ENCODE measurements around the gene XIRP1.

XIRP1 gene

DNA sequence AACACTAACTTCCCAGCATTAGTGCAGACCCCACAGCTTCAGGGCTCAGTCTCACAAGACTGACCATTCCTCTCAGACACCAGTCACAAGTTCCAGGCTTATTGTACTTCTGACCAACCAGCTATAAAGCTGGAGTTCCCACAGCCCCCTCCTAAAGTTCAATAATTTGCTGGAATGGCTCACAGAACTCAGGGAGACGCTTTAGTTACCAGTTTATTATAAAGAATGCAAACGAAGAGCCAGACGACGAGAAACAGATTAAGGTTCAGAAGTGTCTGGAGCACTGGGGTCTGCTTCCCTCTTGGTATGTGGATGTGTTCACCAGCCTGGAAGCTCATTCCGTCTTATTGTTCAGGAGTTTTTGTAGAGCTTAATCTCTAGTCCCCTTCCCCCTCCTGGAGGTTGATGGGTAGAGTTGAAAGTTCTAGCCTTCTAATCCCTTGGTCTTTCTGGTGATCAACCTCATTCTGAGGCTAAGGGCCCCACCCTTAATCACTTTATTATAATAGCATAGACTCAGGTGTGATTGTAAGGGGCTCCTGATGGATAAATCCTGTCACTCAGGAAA, 34.2 kb downstream of the XIRP1 start:
- no peak for DNase-seq

DNA sequence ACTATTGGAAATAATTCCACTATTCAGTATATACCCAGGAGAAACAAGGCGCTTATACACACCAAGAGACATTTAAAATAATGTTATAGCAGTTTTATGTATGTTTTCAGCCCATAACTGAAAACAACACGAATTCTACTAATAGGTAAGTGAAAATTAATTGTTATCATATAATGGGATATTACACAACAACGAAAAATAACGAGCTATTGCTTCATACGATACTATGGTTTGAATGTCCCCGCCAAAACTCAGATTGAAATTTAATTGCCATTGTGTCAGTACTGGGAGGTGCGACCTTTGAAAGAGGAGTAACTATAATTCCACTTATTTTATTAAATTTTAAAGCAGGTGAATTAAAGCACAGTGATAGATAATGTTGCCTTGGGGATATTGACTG, 35.0 kb downstream of the XIRP1 start:
- no peak for DNase-seq

DNA sequence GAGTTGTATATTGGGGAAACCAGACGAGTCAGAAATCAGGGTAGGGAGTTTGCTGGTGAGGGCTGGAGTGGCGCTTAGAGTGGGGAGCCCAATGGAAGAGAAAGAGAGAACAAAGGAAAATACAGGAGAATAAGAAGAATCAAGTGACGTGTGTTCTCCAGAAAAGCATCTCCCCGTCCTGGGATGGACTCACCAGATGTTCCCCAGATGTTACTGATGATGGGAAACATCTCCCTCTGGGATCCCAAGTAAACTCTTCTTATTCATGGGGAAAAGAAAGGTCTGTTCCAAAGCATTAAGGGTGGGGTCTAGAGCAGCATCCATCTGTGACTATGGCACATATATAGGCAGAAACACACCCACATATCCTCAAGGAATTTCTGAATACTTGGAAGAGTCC, 36.0 kb downstream of the XIRP1 start:
- DNase-seq = no peak

DNA sequence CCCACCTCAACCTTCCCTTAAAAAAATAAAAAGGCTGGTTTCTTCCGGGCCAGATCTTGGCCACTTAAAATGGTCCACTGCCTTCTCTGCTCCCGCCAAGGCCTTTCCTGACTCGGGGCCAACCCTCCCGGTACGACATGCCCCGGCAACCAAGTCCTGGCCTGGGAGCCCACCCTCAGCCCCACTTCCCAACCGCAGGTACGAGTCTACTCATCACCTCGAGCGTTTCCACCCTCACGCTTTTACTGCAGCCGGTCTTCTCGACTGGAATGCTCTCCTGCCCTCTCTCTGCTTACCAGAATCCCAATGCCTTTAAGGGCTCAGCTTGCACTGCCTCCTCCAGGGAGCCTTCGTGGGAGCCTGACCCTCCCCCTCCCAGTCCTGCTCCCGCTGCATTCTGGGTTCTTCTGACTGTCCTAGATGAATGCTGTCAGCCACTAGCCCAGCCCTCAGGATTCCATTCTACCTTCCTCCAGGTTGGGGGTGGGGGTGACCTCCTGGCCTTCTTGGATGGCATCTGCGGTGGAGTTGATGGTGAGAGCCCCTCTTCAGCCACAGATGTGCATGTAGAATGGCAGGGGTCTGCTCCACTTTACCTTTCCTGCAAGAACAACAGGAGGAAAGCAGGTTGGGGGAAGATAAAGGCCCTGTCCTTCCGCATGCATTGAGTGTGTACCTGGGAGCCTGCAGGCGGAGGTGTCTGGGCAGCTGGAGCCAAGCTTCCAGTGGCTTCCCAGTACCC, 37.9 kb downstream of the XIRP1 start:
- DNase-seq = no peak

DNA sequence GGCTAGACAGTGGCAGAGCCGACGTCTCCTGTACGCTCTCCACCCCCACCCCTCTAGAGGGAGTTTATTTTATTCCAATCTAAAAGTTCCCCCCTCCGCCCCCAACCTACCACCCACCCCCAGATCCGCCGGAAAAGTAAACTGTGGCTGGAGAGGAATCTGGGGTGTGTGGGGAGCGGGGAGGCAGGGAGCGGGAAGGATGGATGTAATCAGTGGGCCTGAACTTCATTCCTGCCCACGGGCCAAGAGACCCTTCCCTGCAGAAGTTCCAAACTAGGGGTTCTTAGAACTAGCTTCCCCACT, 38.5 kb downstream of the XIRP1 start:
- DNase-seq = no peak

DNA sequence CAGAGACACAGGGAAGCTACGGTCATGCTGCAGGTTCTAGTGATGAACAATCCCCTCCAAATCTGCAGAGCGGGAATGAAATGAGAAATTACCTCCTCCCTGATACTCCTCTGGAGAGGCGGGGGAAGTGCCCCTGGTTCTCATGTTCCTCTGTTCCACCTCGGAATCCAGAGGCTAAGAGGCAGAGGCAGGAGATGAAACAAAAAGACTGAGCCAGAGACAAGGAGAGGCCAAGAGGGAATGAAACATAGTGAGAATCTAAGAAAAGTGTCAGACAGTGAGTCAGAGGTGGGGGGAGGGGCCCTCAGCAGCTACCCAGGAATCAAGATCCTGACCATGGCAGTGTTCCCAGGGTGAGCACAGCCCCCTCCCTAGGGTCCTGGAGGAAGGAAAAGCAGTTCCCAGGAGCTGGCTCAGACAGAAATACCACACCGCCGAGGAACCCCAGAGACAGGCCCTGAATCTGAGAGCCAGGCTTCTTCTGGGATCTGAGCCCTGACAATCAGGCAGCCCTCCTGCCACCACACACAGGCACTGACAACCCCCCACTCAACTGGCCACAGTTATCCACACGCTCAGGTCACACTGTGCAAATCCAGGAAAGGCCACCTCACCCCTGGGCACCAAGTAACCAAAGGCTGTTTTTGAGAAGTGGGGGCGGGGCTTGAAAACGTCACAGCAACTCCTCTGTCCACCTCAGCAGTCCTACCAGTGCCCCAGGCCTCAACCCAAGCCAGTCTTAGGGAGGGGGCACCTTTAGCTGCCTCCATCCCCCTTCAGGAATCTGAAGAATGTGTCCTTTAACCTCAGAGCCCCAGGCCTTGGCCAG, 41.4 kb downstream of the XIRP1 start:
- peak; percentile 53 for DNase-seq

DNA sequence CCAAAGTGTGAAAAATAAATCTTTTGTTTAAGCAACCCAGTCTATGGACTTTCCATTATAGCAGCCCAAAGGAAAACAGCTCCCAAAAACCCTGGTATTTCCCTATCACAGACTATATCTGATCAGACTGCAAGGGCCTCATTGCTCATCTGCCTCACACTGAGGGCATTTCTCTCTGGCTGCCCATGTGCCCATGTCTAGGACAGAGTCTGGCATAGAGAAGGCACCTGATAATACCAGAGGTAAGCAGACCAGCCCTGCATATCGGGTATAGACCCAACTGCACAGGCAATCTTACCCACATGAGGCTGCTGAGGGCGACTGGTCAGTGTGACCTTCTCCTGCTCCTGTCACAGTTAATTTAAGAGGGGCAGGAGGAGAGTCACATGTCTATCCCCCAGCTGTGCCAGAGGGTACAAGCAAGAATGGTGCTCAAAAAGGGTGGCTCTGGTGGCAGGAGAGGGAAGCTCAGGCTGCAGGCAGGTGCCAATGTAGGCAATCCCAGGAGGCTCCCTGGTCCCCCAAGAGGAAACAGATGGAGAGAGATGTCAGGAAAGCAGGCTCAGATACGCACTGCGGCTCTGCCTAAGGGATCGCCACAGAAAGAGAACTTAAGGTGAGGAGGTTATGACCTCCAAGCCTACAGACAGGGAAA, 42.1 kb downstream of the XIRP1 start:
- DNase-seq = no peak

DNA sequence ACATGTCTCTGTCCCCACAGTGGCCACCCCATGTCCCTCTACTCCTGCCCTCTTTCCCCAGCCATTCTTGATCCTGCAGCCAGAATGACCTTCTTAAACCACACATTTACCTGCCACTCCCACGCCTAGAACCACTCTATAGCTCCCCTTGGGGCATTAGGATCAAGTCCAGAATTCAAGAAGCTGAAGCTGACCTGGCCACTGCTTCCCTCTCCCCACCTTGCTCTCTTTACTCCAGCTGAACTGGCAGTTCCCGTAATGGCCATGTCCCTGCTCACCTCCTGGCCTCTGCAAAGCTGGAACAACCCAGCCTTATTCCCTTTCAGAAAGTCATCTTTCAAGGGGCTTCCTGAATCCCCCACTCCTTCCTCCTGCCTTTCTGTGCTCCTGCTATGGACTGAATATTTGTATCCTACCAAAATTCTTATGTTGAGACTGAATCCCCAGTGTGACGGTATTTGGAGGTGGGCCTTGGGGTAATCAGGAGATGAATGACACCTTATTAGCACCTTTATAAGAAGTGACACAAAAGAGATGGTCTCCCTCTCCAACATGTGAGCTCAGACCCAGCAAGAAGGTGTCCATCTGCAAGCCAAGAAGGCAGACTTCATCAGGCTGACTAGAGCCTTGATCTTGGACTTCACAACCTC, 42.8 kb downstream of the XIRP1 start:
- no peak for DNase-seq

DNA sequence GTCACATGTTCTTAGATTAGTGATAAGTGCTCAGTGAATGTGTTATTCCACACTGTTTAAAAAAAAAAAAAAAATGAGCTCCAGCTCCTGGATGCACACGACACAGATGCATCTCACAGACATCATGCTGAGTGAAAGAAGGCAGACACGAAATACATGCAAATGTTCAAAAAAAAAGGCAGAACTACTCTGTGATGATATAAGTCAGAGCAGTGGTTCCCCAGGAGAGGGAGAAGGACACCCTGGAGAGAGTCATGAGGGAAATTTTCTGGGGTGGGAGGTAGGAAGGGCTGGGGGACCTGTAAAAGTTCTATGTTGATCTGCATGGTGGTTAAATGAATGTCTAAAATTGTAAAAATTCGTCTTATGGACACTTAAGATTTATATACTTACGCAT, 43.3 kb downstream of the XIRP1 start:
- DNase-seq = no peak

DNA sequence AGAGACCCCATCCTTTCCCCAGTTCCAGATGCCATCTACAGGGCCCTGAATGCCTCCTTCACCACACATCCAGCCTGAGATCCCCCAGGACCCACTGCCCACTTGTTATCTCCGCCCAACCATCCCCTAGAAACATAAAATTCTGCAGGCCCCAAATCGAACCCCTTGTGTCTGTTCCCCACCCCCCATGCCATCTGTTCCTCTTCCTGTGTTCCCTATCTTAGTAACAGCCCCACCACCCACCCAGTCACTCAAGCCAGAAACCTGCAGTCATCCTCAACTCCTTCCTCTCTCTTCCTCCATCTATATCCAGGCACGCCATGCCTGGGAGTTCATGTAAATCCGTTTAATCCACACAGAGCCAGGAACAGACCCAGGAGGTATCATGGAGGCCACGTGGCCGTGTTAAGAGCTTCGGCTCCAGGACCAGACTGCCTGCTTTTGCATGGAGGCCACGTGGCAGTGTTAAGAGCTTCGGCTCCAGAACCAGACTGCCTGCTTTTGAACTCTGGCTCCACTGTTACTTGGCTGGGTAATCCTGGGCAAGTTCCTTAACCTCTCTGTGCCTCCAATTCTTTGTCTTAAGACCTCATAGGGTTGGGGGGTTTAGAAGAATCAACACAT, 43.8 kb downstream of the XIRP1 start:
- DNase-seq = no peak

DNA sequence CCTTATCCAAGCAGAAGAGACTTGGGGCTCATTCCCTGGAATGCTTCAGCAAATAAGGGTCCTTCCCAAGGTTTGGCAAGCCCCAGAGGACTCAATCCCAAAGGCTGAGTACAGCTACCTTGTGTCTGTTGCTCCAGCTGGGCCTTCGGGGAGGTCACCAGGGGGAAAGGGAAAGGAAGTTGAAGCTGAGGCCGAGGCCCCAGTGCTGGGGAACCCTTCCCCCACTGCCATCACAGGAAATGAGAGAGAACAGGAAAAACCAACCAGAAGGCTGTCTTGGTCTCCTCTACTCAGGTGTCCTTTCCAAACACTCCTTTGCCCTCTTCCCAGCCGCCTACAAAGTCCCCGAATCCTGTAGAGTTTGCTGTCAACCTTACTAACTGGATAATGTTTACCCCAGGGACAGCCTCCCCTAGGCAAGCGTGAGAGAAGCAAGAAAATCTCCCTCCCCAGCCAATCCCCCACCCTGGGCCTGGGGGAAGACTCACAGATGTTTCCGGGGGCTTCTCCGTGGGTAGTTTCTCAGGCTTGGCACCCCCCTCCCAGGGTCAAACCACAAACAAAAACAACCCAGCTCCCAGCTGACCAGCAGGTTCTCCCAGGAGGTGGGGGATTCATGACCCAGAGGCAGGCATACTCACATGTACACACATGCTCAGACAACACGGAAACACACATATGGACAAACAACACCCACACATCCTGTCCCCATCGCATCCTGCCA, 44.5 kb downstream of the XIRP1 start:
- peak; percentile 56 for DNase-seq

DNA sequence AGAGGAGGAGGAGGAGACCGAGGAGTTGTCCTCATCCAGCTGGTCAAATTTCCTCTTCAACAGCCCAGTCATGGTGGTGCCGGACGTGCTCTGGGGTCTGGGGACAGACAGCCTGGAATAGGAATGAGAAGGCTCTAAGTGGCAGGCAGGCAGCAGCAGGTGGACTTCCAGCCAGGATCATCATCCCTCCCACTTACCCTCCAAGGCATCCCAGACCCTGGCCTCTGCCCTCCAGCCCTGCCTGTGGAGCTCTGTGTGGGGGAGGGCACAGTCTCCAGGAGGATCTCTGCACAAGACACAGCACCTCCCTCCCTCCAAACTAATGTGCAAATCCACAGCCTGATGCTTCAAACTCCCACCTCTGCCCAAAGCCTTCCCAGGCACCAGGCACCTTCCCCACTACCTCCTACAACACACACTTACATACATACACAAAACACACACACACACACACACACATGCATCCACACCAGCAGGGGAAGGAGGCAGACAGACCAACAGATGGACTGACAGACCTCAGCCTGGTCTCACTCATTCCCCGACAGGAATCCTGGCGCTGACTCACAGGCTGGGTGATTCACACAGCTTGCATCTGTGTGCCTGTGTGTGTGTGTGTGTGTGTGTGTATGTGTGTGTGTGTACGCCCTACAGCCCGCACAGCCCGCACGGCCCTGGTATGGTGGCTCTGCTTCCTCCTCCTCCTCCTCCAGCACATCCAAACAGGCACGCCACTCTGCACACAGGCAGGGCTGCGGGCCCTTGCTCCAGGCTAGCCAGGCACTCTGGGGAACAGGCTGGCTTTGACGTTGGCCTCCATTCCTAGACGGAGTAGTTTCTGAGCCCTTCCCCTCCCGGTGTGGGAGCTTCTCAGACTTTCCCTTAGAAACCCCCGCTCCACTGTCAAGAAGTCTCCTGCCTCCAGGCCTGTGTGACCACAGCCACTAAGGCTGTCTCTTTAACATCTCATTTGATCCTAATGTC, 45.5 kb downstream of the XIRP1 start:
- peak; percentile 69 for DNase-seq

DNA sequence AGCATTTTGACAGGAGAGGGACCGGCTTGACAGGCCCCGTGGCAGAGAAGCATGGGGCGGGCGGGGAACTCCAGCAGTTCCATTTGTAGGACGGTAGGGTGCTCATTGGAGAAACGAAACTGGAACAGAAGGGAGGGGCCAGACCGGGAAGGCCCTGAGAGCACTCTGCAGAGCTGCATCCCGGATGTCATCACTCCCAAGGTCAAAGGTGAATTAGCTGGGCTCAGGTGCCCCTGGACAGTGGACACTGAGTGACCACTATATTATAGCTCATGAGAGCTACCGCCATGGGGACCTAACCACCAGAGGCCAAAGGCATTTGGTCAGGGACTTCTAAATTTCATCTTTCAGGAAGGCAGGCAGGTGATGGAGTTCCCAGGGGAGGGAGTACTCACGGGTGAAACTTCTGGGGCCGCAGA, 46.3 kb downstream of the XIRP1 start:
- no peak for DNase-seq

DNA sequence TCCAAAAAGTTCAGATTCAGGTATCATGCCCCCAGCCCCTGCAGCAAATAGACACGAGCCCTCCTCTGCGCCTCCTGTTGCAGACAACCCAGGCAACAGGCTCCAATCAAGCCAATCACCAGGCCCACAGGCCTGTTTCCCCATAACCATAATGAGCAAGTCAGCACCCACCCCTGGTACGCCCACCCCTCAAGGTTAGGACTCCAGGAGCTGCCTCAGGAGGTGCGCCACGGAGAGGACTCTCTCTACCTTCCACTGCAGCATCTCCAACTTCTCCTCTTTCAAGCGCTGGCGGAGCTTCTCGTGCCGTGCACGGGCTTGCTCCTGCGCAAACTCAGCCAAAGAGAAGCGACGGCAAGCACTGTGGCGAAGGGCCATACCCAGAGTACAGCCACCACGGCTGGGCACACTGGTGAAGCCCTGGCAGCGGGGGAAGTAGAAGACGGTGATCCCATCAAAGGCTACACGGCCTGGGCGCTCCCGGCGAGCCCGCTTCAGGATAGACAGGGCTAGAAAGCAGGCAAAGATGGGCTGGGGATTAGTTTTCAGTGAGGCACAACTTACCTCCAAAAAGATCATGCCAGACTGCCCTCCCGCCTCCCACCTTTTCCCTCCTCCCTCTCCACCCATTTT, 47.5 kb downstream of the XIRP1 start:
- DNase-seq = no peak

DNA sequence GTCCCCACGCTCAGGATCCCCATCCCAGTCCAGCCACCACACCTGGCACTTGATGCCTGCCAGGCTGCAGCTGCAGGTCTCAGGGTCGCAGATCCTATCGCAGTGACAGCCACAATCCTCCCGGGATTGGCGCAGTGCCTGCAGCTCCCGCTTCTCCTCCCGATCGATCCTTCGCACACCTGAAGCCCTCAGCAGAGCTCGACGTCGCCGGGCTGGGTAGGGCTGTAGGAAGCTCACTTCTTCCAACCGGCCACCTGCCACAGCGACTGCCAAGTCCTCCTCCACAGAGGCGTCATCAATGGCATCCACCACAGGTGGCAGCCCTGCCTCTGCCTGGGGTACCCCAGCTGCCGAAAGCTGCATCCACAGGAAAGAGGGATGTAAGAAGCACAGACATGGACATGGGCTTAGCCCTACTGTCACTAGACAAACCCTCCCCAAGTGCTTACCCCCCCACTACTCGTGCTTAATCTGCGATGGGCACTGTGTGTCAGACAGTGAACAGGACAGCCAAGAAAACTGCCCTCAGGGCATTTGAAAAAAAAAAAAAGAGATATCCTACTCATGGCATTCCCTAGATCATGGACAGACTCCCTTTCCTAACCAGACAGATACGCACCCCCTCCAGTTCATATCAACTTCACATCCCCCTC, 48.2 kb downstream of the XIRP1 start:
- DNase-seq = no peak

DNA sequence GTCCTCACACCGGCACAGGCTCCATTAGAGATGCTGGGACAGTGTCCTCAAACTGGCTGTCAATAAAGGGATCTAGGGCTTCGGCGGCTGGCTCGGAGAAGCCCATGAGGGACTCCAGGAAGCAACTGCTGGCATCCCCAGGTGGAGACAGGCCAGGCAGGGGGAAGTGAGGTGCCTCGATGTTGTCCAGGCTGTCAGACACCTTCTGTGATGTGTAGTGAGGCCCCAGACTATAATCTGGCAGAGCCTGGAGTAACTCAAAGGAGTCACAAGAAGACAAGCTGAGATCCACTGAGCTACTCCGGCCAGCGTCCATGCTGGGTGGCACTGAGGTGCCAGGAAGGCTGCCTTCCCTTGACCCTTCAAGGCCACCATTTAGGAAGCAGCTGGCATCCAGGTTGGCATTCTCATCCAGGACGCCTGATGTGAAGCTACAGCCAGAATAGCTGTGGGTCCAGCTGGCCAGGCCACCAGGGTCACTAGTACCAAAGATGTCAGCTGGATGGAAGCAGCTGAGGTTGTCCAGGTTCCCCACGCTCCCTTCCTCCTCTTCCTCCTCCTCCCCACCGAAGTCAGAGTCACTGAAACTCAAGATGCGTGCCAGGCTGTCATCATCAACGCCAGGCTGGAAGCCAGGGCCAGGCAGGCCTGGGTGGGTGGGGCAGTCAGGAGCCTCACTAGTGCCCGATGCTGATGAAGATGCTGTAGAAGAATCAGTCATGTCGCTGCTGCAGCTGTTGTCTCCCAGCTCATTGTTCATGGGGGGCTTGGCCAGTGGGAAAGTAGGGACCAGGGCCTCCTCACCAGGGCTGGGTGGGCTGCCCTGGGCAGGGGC, 49.1 kb downstream of the XIRP1 start:
- DNase-seq = no peak

DNA sequence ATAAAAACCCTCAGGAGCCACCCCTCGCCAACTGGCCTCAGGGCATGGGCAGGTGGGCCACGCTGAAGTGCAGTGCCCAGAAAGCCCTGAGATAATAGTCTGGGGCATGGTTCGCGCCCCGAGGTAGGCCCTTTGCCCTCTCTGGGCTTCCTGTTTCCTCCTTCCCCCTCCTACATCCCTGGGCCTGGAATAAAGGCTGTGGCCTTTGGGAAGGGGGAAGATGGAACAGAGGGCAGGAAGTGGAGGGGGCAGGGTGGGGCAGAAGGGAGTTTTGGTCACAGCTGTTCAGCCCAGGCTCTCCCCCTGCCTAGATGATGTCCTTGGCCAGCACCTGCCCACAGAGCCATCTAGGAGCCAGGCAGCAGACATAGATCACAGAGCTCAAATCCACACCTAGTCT, 50.3 kb downstream of the XIRP1 start:
- no peak for DNase-seq

DNA sequence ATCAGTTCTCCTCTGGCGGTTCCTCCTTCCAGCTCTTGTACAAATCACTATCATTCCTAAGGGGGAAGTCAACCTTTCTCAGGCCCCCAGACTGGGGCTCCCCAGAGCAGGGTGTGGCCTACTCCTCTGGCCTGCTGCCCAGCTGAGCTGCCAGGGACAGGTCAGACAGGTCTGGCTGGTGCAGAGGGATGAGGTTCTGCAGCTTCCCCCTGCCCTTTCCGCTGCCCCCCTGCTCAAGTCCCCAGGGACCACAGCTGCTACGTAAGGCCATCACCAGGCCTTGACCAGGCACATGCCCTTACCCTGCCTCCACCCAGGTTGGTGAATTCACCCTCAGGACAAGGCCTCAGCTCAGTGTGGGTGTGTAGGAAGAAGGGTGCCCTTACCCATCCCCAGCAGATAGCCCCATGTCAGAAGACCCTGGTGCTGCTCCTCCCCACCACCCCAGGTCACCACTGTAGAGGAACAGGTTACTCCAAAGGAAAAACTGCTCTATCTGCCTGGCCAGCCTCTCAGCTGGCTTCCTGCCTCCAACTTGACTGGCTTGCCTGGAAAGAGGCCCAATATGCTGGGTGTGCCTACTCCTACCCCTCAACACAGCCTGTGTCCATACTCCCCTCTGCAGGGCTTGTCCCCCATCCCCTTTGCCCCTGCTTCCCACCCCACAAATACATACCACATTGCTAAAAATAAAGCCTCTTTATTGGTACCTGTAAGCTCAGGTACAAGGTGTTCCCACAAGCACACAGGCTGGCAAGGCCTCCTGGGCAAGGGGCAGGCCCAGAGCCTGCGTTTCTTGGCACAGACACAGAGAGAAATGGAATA, 51.0 kb downstream of the XIRP1 start:
- no peak for DNase-seq

Measured in CD4-positive, alpha-beta T cell treated with Interleukin-12 subunit alpha and Interleukin-12 subunit beta, for 1 hour (primary cell).